IgD-negative memory B cell (primary cell): ENCODE measurements around the gene UNC5CL. TPM values are rescaled to one million over a fixed set of nuclear protein-coding genes. Genes with fewer than 3 reads are reported as not detected.

Experiments
- H3K27ac Mint-ChIP-seq, 3 donors: one replicate each; pipeline ENCODE4 v1.8.0; 2020 to 2022; ENCODE audit warnings: mild to moderate bottlenecking in 3 of 3, mixed read lengths in 3 of 3, moderate library complexity in 1 of 3
- H3K27me3 Mint-ChIP-seq: one replicate; pipeline ENCODE4 v1.8.0; 2021; ENCODE audit warnings: mixed read lengths
- H3K36me3 Mint-ChIP-seq: one replicate; pipeline ENCODE4 v1.8.0; 2020; ENCODE audit warnings: mild to moderate bottlenecking, mixed read lengths
- H3K4me1 Mint-ChIP-seq, 3 donors: one replicate each; pipeline ENCODE4 v1.8.0; 2020 to 2022; ENCODE audit warnings: mixed read lengths in 3 of 3, mild to moderate bottlenecking in 1 of 3
- H3K4me3 Mint-ChIP-seq, 4 donors: one replicate each; pipeline ENCODE4 v1.8.0; 2020 to 2022; ENCODE audit warnings: mild to moderate bottlenecking in 4 of 4, mixed read lengths in 4 of 4, moderate library complexity in 3 of 4
- H3K9me3 Mint-ChIP-seq, 3 donors: one replicate each; pipeline ENCODE4 v1.8.0; 2020 to 2021; ENCODE audit warnings: mixed read lengths in 3 of 3, mild to moderate bottlenecking in 1 of 3
- polyA plus RNA-seq: library from polyadenylated mRNA; unstranded; fragments of 300-500 nt; fragmentation: Illumina TruSeq; gene quantifications from one replicate; pipeline ENCODE4 v1.2.3, GENCODE V29; 2021

UNC5CL gene
- polyA plus RNA-seq, 1 donor from 2014 or later, result 0.76 TPM

DNA sequence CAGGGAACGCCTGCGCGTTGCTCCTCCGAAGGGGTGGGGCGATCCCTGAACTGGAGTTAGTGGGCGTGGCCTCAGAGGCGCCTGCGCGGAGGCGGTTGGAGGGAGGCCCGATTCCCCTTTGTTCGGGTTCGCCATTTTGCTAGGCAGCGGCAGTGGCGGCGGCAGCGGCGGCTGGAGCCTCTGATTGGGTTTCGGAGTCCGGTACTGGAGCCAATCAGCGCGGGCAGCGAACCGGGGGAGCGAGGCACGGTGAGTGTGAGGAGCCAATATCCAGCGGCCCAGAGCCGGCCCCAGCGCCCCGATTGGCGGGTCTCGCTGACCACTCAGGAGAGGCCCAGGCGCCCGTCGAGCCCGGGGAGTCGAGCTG is 33.8 kb upstream of the UNC5CL start, which contains the start of gene NFYA:
TSS of gene NFYA (plus strand) at position 139 of the 367 bp plus-strand sequence. CDS start 6,116 bp downstream, outside the sequence.
- Mint-ChIP-seq H3K4me1 (peaks cover 22 to 36% (median 33%) of the 10 kb centered on the region in 3 donors), H3K9me3 (no peaks in the 10 kb centered on the region), H3K36me3 (peaks cover 2% of the 10 kb centered on the region), H3K27me3 (no peaks in the 10 kb centered on the region), H3K27ac (peak within 1 kb of the TSS; percentile 98 to 100 (median 99)), H3K4me3 (peak within 1 kb of the TSS; percentile 96 to 98 (median 98))

DNA sequence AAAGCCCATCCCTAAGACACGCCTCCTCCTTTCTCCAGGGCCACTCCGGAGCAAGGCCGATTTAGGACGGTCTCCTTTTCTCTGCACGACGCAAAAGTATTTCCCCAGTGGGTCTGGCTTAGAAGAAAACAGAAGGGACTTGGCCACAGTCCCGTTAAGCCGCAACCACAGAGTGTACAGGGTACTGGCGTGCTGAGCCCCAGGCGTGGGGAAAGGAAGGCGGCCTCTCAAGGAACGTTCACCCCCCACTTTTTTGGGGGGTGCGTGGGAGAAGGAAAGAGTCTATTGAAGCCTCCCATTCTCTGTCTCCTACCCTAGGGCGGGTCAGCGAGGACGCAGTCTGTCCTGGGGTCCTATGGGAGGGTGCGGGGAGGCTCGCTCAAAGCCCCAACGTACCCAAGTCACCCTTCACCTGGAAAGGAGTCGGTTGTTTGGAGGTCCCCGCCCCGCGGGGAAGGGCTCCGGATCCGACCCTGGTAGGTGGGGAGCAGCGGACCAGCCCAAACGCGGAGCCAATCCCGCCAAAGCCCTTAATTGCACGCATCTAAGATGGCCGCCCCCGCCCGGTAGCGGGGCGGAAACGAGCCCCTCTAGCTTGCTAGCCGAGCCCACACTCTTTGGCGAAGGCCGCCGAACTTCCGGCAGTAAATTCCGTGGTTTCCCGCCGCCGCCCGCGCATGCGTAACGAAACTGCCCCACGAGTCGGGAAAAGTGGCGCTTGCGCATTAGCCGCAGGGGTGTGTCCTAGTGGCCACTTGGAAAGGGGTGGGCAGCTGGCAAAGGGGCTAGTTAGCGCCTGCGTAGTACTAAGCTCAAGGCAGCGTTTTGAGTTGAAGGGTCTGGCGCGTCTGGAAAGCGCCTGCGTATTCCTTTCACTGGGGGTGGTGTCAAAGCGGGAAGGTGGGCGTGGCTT is 33.2 kb upstream of the UNC5CL start, which contains the start of gene OARD1:
TSS of gene OARD1 (minus strand) at position 434 of the 913 bp plus-strand sequence. CDS start 722 bp downstream, outside the sequence.
- H3K27ac Mint-ChIP-seq, result peak within 1 kb of the TSS; percentile 98 to 100 (median 99)

GRCh38 chr6:41071501-41071922 is 32.5 kb upstream of the UNC5CL start:
- Mint-ChIP-seq H3K36me3 (peaks cover 2% of the 10 kb centered on the region), H3K27me3 (no peaks in the 10 kb centered on the region), H3K27ac (peak overlapping the region; percentile 98 to 100 (median 99)), H3K4me1 (peaks cover 20 to 40% (median 39%) of the 10 kb centered on the region in 3 donors), H3K4me3 (peak overlapping the region; percentile 92 to 98 (median 98)), H3K9me3 (no peaks in the 10 kb centered on the region)

More for the DNA sequence above, 33.2 kb upstream of the UNC5CL start, which contains the start of gene OARD1:
- Mint-ChIP-seq H3K36me3 (peaks cover 2% of the 10 kb centered on the region), H3K9me3 (no peaks in the 10 kb centered on the region), H3K27me3 (no peaks in the 10 kb centered on the region), H3K4me3 (peak within 1 kb of the TSS; percentile 96 to 98 (median 98)), H3K4me1 (peaks cover 21 to 37% (median 33%) of the 10 kb centered on the region in 3 donors)

GRCh38 chr6:41066867-41067304 is 27.9 kb upstream of the UNC5CL start:
- Mint-ChIP-seq H3K36me3 (peaks cover 4% of the 10 kb centered on the region), H3K4me1 (peaks cover 5 to 18% (median 14%) of the 10 kb centered on the region in 3 donors), H3K27ac (peak overlapping the region in 2 of 3 donors; percentile 2 to 63), H3K4me3 (peak overlapping the region in 1 of 4 donors; percentile 46), H3K9me3 (no peaks in the 10 kb centered on the region), H3K27me3 (no peaks in the 10 kb centered on the region)

DNA sequence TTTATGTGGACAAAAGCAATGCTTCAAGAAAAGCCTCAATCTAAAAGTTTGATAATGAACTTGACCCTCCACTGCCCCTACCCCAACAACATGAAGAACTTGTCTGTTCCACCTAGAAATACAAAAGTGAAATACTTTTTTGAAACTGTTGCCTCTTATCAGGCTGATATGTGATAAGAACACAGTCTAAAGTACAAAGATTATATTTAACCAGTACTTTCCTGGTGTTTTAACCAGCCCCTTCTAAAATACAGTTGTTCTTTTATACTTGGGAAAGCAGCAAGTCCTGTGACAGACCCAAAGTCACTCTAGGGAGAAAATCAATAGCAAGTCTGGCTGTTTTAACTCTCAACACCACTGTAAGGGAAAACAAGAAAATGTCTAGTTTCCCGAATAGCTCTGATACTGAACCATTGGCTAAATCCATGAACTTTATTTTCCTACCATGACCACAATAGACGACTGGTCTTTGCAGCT is 26.6 kb upstream of the UNC5CL start:
- H3K27ac Mint-ChIP-seq, result no peak overlapping the region
- peaks cover 5 to 9% (median 6%) of the 10 kb centered on the region in 3 donors for H3K4me1 Mint-ChIP-seq
- H3K27me3 Mint-ChIP-seq, result no peaks in the 10 kb centered on the region
- H3K4me3 Mint-ChIP-seq, result no peak overlapping the region
- H3K36me3 Mint-ChIP-seq, result peaks cover 6% of the 10 kb centered on the region
- no peaks in the 10 kb centered on the region for H3K9me3 Mint-ChIP-seq

DNA sequence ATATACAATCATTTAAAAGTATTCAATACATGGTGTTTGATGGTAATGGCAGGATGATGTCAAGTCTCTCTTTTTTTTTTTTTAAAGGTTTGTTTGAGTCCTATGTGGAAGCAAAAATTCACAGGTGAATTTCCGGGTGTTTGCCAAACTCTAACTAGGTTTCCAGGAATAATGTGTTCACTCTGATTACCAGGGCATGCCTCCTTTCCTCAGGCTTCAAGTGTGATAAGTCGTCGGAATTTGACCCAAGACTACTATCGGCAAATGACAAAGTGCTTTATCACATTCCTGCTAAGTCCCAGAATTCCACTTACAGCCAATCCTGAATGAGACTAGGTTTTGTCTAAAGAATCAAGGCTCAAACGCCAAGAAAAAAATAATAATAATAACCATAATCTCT is 25.8 kb upstream of the UNC5CL start:
- H3K9me3 Mint-ChIP-seq, result no peaks in the 10 kb centered on the region
- peaks cover 5 to 8% (median 6%) of the 10 kb centered on the region in 3 donors for H3K4me1 Mint-ChIP-seq
- H3K36me3 Mint-ChIP-seq, result peaks cover 12% of the 10 kb centered on the region
- H3K27me3 Mint-ChIP-seq, result no peaks in the 10 kb centered on the region
- no peak overlapping the region for H3K4me3 Mint-ChIP-seq
- no peak overlapping the region for H3K27ac Mint-ChIP-seq

- H3K9me3 Mint-ChIP-seq, result no peaks in the 10 kb centered on the region
- H3K4me3 Mint-ChIP-seq, result no peak overlapping the region
- no peak overlapping the region for H3K27ac Mint-ChIP-seq
- H3K27me3 Mint-ChIP-seq, result no peaks in the 10 kb centered on the region
- H3K36me3 Mint-ChIP-seq, result peaks cover 13% of the 10 kb centered on the region
- peaks cover 5 to 8% (median 6%) of the 10 kb centered on the region in 3 donors for H3K4me1 Mint-ChIP-seq
These were observed 24.9 kb upstream of the UNC5CL start for GRCh38 chr6:41063884-41064285.

- no peaks in the 10 kb centered on the region for H3K9me3 Mint-ChIP-seq
- H3K36me3 Mint-ChIP-seq, result peaks cover 13% of the 10 kb centered on the region
- H3K4me1 Mint-ChIP-seq, result peaks cover 5 to 8% (median 6%) of the 10 kb centered on the region in 3 donors
- H3K27ac Mint-ChIP-seq, result no peak overlapping the region
- no peak overlapping the region for H3K4me3 Mint-ChIP-seq
- no peaks in the 10 kb centered on the region for H3K27me3 Mint-ChIP-seq
These were observed 23.0 kb upstream of the UNC5CL start for GRCh38 chr6:41062056-41062455.

GRCh38 chr6:41061196-41061726 is 22.2 kb upstream of the UNC5CL start:
- Mint-ChIP-seq H3K9me3 (no peaks in the 10 kb centered on the region), H3K27ac (no peak overlapping the region), H3K4me1 (peaks cover 0 to 5% (median 0%) of the 10 kb centered on the region in 3 donors), H3K36me3 (peaks cover 13% of the 10 kb centered on the region), H3K27me3 (no peaks in the 10 kb centered on the region), H3K4me3 (no peak overlapping the region)

GRCh38 chr6:41059556-41059955 is 20.5 kb upstream of the UNC5CL start:
- H3K27me3 Mint-ChIP-seq, result no peaks in the 10 kb centered on the region
- H3K4me1 Mint-ChIP-seq, result peaks cover 0 to 2% (median 1%) of the 10 kb centered on the region in 3 donors
- no peak overlapping the region for H3K27ac Mint-ChIP-seq
- no peak overlapping the region for H3K4me3 Mint-ChIP-seq
- H3K9me3 Mint-ChIP-seq, result no peaks in the 10 kb centered on the region
- H3K36me3 Mint-ChIP-seq, result peaks cover 12% of the 10 kb centered on the region

GRCh38 chr6:41058783-41059181 is 19.8 kb upstream of the UNC5CL start:
- Mint-ChIP-seq H3K36me3 (peaks cover 13% of the 10 kb centered on the region), H3K27me3 (no peaks in the 10 kb centered on the region), H3K9me3 (no peaks in the 10 kb centered on the region), H3K4me1 (peaks cover 0 to 2% (median 1%) of the 10 kb centered on the region in 3 donors), H3K27ac (no peak overlapping the region), H3K4me3 (no peak overlapping the region)

- Mint-ChIP-seq H3K27me3 (no peaks in the 10 kb centered on the region), H3K9me3 (no peaks in the 10 kb centered on the region), H3K4me3 (no peak overlapping the region), H3K4me1 (peaks cover 3 to 9% (median 5%) of the 10 kb centered on the region in 3 donors), H3K36me3 (peaks cover 13% of the 10 kb centered on the region), H3K27ac (peak overlapping the region in 1 of 3 donors; percentile 12)
These were observed 17.9 kb upstream of the UNC5CL start for GRCh38 chr6:41056768-41057490.

GRCh38 chr6:41055149-41055548 is 16.1 kb upstream of the UNC5CL start:
- Mint-ChIP-seq H3K4me3 (no peak overlapping the region), H3K27me3 (no peaks in the 10 kb centered on the region), H3K9me3 (no peaks in the 10 kb centered on the region), H3K27ac (no peak overlapping the region), H3K36me3 (peaks cover 8% of the 10 kb centered on the region), H3K4me1 (peaks cover 6 to 17% (median 12%) of the 10 kb centered on the region in 3 donors)

DNA sequence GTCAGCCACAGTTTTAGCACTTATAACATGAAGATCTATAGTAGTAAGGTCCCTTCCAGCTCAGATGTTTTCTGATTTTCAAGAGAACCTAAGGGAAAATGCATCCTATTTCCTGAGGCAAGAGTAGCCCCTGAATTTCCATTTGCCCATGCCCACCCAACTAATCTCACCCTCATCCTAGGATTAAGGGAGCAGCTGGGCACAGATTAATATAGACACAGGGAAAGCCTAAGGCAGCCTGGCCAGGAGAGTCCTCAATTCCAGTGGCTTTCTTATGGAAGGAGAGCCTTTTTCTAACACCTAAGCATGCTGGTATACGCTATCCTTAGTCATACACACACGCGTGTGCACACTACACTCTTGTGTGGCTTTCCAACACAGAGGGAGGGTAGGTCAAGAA is 15.5 kb upstream of the UNC5CL start:
- Mint-ChIP-seq H3K36me3 (peaks cover 5% of the 10 kb centered on the region), H3K4me3 (no peak overlapping the region), H3K9me3 (no peaks in the 10 kb centered on the region), H3K27ac (peak overlapping the region in 1 of 3 donors; percentile 28), H3K27me3 (no peaks in the 10 kb centered on the region), H3K4me1 (peaks cover 6 to 17% (median 12%) of the 10 kb centered on the region in 3 donors)
